Peyer's patch (tissue), 4 donors: Measurements from ENCODE around the gene CDH4.

ENCODE experiments used
- CTCF ChIP-seq, 6 experiments: fragments of 450-650 bp in 4 of 6; fragments of 200-600 bp in 2 of 6; sonication (generic) in 1 of 6; IDR thresholded peaks; one replicate each; pipeline ENCODE4 v1.5.1; 2017 to 2019; ENCODE audit warnings: antibody characterized with exemption in 6 of 6, mild to moderate bottlenecking in 3 of 6, moderate library complexity in 1 of 6
- POLR2A ChIP-seq, 2 donors: fragments of 450-650 bp; IDR thresholded peaks; one replicate each; pipeline ENCODE4 v1.5.1; 2017; ENCODE audit warnings: antibody characterized with exemption in 2 of 2, mild to moderate bottlenecking in 2 of 2, moderate library complexity in 2 of 2

- no peak for TF ChIP-seq POLR2A (IDR thresholded peaks at IDR 0.05)
- no peak for TF ChIP-seq CTCF (IDR thresholded peaks at IDR 0.05)
Measured at GRCh38 chr20:61881861-61882260, 629.8 kb downstream of the CDH4 start.
